GM23338 (cell line): ENCODE data around the gene AFF2.

Experiments
- CREB1 ChIP-seq: fragments of 250-450 bp; sonication (Bioruptor Pico); IDR thresholded peaks from 2 replicates; pipeline ENCODE4 v1.5.0; 2020; ENCODE audit warnings: low read depth, mild to moderate bottlenecking, moderate library complexity
- POLR2AphosphoS5 ChIP-seq: IDR thresholded peaks from 2 replicates; pipeline ENCODE4 v1.6.1; 2016; ENCODE audit warnings: antibody characterized with exemption, low read depth
- TF ChIP-seq, protein P1 (sequence below), 2 experiments: fragments of 200-600 bp in 1 of 2; sonication (generic) in 1 of 2; conservative IDR thresholded peaks; 2 replicates each; pipeline versions ENCODE4 v1.5.1 to v1.6.1; 2016 to 2017; ENCODE audit warnings: antibody characterized with exemption in 2 of 2, low read depth in 2 of 2, mild to moderate bottlenecking in 2 of 2, moderate library complexity in 1 of 2
- TF ChIP-seq, protein P2 (sequence below): IDR thresholded peaks from 2 replicates; pipeline ENCODE4 v1.6.1; 2016; ENCODE audit warnings: antibody characterized with exemption

DNA sequence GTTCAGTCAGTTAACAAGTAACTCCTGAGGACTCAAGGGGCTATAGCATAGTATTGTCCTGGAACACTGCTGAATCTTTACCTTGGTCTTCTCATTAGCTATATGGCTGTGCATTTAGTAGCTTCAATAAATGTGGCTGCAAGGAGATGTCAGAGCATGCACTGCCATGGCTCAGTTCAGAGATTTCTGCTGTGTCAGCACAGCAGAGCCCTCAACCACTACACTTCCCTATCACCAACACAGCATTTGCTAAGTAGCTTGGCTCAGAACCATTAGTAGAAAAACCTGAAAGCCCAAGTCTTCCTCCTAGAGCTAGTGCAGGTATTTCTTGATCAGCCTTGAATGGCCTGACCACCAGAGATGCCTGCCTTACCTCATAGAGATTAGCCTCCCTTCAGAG, 538.6 kb downstream of the AFF2 start:
- no peak for TF ChIP-seq CREB1
- TF ChIP-seq, protein P1, sequence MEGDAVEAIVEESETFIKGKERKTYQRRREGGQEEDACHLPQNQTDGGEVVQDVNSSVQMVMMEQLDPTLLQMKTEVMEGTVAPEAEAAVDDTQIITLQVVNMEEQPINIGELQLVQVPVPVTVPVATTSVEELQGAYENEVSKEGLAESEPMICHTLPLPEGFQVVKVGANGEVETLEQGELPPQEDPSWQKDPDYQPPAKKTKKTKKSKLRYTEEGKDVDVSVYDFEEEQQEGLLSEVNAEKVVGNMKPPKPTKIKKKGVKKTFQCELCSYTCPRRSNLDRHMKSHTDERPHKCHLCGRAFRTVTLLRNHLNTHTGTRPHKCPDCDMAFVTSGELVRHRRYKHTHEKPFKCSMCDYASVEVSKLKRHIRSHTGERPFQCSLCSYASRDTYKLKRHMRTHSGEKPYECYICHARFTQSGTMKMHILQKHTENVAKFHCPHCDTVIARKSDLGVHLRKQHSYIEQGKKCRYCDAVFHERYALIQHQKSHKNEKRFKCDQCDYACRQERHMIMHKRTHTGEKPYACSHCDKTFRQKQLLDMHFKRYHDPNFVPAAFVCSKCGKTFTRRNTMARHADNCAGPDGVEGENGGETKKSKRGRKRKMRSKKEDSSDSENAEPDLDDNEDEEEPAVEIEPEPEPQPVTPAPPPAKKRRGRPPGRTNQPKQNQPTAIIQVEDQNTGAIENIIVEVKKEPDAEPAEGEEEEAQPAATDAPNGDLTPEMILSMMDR (conservative IDR thresholded peaks at IDR 0.05; ENCODE audit: low read depth in 2 of 2): no peak
- no peak for TF ChIP-seq POLR2AphosphoS5
- TF ChIP-seq, protein P2, sequence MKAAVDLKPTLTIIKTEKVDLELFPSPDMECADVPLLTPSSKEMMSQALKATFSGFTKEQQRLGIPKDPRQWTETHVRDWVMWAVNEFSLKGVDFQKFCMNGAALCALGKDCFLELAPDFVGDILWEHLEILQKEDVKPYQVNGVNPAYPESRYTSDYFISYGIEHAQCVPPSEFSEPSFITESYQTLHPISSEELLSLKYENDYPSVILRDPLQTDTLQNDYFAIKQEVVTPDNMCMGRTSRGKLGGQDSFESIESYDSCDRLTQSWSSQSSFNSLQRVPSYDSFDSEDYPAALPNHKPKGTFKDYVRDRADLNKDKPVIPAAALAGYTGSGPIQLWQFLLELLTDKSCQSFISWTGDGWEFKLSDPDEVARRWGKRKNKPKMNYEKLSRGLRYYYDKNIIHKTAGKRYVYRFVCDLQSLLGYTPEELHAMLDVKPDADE: no peak
